Endothelial cell of umbilical vein (primary cell): ENCODE data around the gene PRKCQ. TPM values are rescaled to one million over a fixed set of nuclear protein-coding genes. Genes with fewer than 3 reads are reported as not detected.

Source experiments
- BruUV-seq: library from RNA; stranded (reverse); fragments of 400-500 nt; replicated peaks from 2 replicates; lab custom pipeline; 2021; lab: Mats Ljungman, UMichigan
- CTCF ChIA-PET: fragments of 300-600, 350-600 bp; sonication (Branson Sonifier 250); formaldehyde crosslinking; loops from one replicate; lab custom pipeline; 2021; ENCODE audit warnings: antibody characterized with exemption, inconsistent platforms; lab: Charles Lee
- POLR2A ChIA-PET: fragments of 300-600, 350-600 bp; sonication (Branson Sonifier 250); formaldehyde crosslinking; loops from one replicate; lab custom pipeline; 2021; ENCODE audit warnings: antibody characterized with exemption, inconsistent platforms; lab: Charles Lee
- DNase-seq: peaks from one replicate; pipeline ENCODE4 v3.0.0-alpha.2; 2011; ENCODE audit warnings: low read depth, low spot score
- FAIRE-seq: peaks from 2 replicates; lab custom pipeline; 2011; peaks lifted over from hg19 to GRCh38; lab: Jason Lieb, UNC
- H2AFZ ChIP-seq: 2 replicates; pipeline ENCODE4 v1.6.0; 2012; ENCODE audit warnings: low read depth, low read length, control low read depth, inconsistent platforms
- H3K27ac ChIP-seq: 2 replicates; pipeline ENCODE4 v1.5.1; 2011; ENCODE audit warnings: low read depth, mild to moderate bottlenecking, control low read depth, low read length, moderate library complexity; ENCODE audit not compliant: insufficient read depth
- H3K27me3 ChIP-seq, 2 experiments: 2 replicates each; pipeline versions ENCODE4 v1.6.0 to v1.6.1; 2011; ENCODE audit warnings: low read length in 2 of 2, mixed read lengths in 1 of 2; ENCODE audit not compliant: control insufficient read depth in 2 of 2, insufficient read depth in 2 of 2
- H3K36me3 ChIP-seq, 2 experiments: 2 replicates in 1 of 2; 3 replicates in 1 of 2; pipeline ENCODE4 v1.5.1; 2011; ENCODE audit warnings: low read length in 2 of 2, mild to moderate bottlenecking in 1 of 2, moderate library complexity in 1 of 2; ENCODE audit not compliant: control insufficient read depth in 2 of 2, insufficient read depth in 2 of 2; ENCODE audit errors: extremely low read depth in 1 of 2
- H3K4me1 ChIP-seq: 3 replicates; pipeline ENCODE4 v1.5.1; 2011; ENCODE audit warnings: mild to moderate bottlenecking, low read length; ENCODE audit not compliant: control insufficient read depth, insufficient read depth; ENCODE audit errors: extremely low read depth
- H3K4me2 ChIP-seq: 2 replicates; pipeline ENCODE4 v1.6.1; 2011; ENCODE audit warnings: low read length, control low read depth, mixed read lengths; ENCODE audit not compliant: insufficient read depth
- H3K4me3 ChIP-seq, 3 experiments: fragments of 200-600 bp in 1 of 3; sonication (generic), shearing (Covaris generic) in 1 of 3; replicated peaks in 1 of 3; 2 replicates each; pipeline ENCODE4 v1.5.1; 2011 to 2016; ENCODE audit warnings: control low read depth in 3 of 3, low read length in 3 of 3, mild to moderate bottlenecking in 2 of 3, inconsistent platforms in 1 of 3, low read depth in 1 of 3, moderate library complexity in 1 of 3; ENCODE audit not compliant: insufficient read depth in 1 of 3
- H3K79me2 ChIP-seq: 2 replicates; pipeline ENCODE4 v1.6.0; 2012; ENCODE audit warnings: low read length, inconsistent platforms; ENCODE audit not compliant: control insufficient read depth, insufficient read depth
- H3K9ac ChIP-seq: replicated peaks from 2 replicates; pipeline ENCODE3; 2011; ENCODE audit warnings: low read length, control low read depth; ENCODE audit not compliant: insufficient read depth; ENCODE audit errors: extremely low read depth
- H3K9me1 ChIP-seq: replicated peaks from 3 replicates; pipeline ENCODE4 v1.6.0; 2011; ENCODE audit warnings: mild to moderate bottlenecking, low read length; ENCODE audit not compliant: control insufficient read depth, insufficient read depth; ENCODE audit errors: extremely low read depth
- H3K9me3 ChIP-seq: replicated peaks from 2 replicates; pipeline ENCODE4 v1.5.1; 2012; ENCODE audit warnings: low read length, inconsistent platforms; ENCODE audit not compliant: control insufficient read depth, insufficient read depth
- H4K20me1 ChIP-seq: replicated peaks from 2 replicates; pipeline ENCODE3; 2011; ENCODE audit warnings: mild to moderate bottlenecking, low read length; ENCODE audit not compliant: control insufficient read depth, insufficient read depth; ENCODE audit errors: extremely low read depth
- EZH2 ChIP-seq: IDR thresholded peaks from 2 replicates; pipeline ENCODE4 v1.6.1; 2012; ENCODE audit warnings: borderline replicate concordance, low read depth, mild to moderate bottlenecking, moderate library complexity, low read length, inconsistent platforms; ENCODE audit not compliant: severe bottlenecking
- FOS ChIP-seq: IDR thresholded peaks from 2 replicates; pipeline ENCODE4 v1.6.1; 2011; ENCODE audit warnings: mild to moderate bottlenecking, low read length, moderate library complexity, borderline replicate concordance; ENCODE audit not compliant: insufficient read depth
- GATA2 ChIP-seq: IDR thresholded peaks from 2 replicates; pipeline ENCODE4 v1.7.0; 2011; ENCODE audit warnings: low read depth, mild to moderate bottlenecking, moderate library complexity, mixed read lengths, low read length; ENCODE audit not compliant: insufficient read length, insufficient read depth
- JUN ChIP-seq: IDR thresholded peaks from 2 replicates; pipeline ENCODE4 v1.6.1; 2011; ENCODE audit warnings: borderline replicate concordance, low read depth; ENCODE audit not compliant: insufficient read length, insufficient read depth
- MAX ChIP-seq: IDR thresholded peaks from 2 replicates; pipeline ENCODE4 v1.6.1; 2011; ENCODE audit not compliant: insufficient read depth, insufficient read length
- MYC ChIP-seq: IDR thresholded peaks from one replicate; pipeline ENCODE4 v1.6.1; 2011; ENCODE audit warnings: mild to moderate bottlenecking, low read depth, low read length
- POLR2A ChIP-seq: IDR thresholded peaks from 2 replicates; pipeline ENCODE4 v1.6.1; 2012; ENCODE audit warnings: low read depth, mild to moderate bottlenecking, control low read depth, low read length
- POLR2AphosphoS5 ChIP-seq: IDR thresholded peaks from 2 replicates; pipeline ENCODE4 v1.6.1; 2012; ENCODE audit warnings: low read depth, mild to moderate bottlenecking, control low read depth, low read length, moderate library complexity; ENCODE audit not compliant: insufficient read depth
- dilution Hi-C: fragments of 300-500 bp; cut with MboI; formaldehyde crosslinking; loops from one replicate; pipeline ENCODE4 v1.15.0; 2019; ENCODE audit warnings: low sequenced_read_pairs; ENCODE audit not compliant: extremely low pct_ligation_motif_present
- intact Hi-C: fragments of 100-400 bp; cut with micrococcal nuclease; formaldehyde crosslinking; loops from one replicate; pipeline ENCODE4 v1.10.0; 2022
- polyA plus RNA-seq, 4 experiments: library from polyadenylated mRNA; depleted of rRNA in 3 of 4; stranded (reverse) in 3 of 4; unstranded in 1 of 4; fragments of >200 nt; gene quantifications; 2 replicates each; pipeline versions ENCODE4 v1.2.1 to v1.2.3, GENCODE V29; 2011 to 2012; ENCODE audit warnings: missing spikeins in 1 of 4
- total RNA-seq: library from RNA; stranded (reverse); gene quantifications from 2 replicates; pipeline ENCODE4 v1.2.3, GENCODE V29; 2021
- TF ChIP-seq, protein P1 (sequence below), 2 donors: IDR thresholded peaks; 1 replicate in 1 of 2; 2 replicates in 1 of 2; pipeline ENCODE4 v1.5.1; 2011; ENCODE audit warnings: low read length in 2 of 2, mild to moderate bottlenecking in 2 of 2, moderate library complexity in 2 of 2, control low read depth in 1 of 2, inconsistent platforms in 1 of 2, low read depth in 1 of 2; ENCODE audit not compliant: insufficient read depth in 1 of 2; ENCODE audit errors: extremely low read depth in 1 of 2

The PRKCQ gene
- total and polyA plus RNA-seq, 2 donors (not counting 3 experiments of a cell fraction or from before 2014, with no cell fraction given): 0.32 to 0.55 TPM

GRCh38 chr10:6493521-6494441 lies 86.3 kb downstream of the PRKCQ start:
- Histone ChIP-seq H2AFZ (no peak overlapping the region), H3K4me3 (no peak overlapping the region), H3K4me1 (peaks cover 2% of the 10 kb centered on the region), H3K4me2 (no peak overlapping the region), H3K36me3 (no peaks in the 10 kb centered on the region), H4K20me1 (no peaks in the 10 kb centered on the region), H3K27ac (no peak overlapping the region), H3K9ac (no peak overlapping the region), H3K9me1 (no peaks in the 10 kb centered on the region), H3K79me2 (no peaks in the 10 kb centered on the region), H3K27me3 (no peaks in the 10 kb centered on the region), H3K9me3 (no peaks in the 10 kb centered on the region)
- POLR2A ChIA-PET: no interaction called here
- intact Hi-C loops: no loop called here
- DNase-seq (no peak), FAIRE-seq (no peak)
- TF ChIP-seq GATA2: no peak
- no peak for TF ChIP-seq POLR2AphosphoS5
- no peak for TF ChIP-seq FOS
- TF ChIP-seq, protein P1, sequence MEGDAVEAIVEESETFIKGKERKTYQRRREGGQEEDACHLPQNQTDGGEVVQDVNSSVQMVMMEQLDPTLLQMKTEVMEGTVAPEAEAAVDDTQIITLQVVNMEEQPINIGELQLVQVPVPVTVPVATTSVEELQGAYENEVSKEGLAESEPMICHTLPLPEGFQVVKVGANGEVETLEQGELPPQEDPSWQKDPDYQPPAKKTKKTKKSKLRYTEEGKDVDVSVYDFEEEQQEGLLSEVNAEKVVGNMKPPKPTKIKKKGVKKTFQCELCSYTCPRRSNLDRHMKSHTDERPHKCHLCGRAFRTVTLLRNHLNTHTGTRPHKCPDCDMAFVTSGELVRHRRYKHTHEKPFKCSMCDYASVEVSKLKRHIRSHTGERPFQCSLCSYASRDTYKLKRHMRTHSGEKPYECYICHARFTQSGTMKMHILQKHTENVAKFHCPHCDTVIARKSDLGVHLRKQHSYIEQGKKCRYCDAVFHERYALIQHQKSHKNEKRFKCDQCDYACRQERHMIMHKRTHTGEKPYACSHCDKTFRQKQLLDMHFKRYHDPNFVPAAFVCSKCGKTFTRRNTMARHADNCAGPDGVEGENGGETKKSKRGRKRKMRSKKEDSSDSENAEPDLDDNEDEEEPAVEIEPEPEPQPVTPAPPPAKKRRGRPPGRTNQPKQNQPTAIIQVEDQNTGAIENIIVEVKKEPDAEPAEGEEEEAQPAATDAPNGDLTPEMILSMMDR (IDR thresholded peaks at IDR 0.05; ENCODE audit: extremely low read depth in 1 of 2, insufficient read depth in 1 of 2, low read depth in 1 of 2, low read length in 2 of 2): no peak
- no peak for TF ChIP-seq MAX
- TF ChIP-seq JUN: no peak
- no peak for TF ChIP-seq MYC
- TF ChIP-seq POLR2A: no peak
- no peak for TF ChIP-seq EZH2
- CTCF ChIA-PET: no interaction called here
- BruUV-seq: no TSS peak
- dilution Hi-C loops: no loop called here
